ENCODE data around the gene AKR1B1.

The AKR1B1 gene

DNA sequence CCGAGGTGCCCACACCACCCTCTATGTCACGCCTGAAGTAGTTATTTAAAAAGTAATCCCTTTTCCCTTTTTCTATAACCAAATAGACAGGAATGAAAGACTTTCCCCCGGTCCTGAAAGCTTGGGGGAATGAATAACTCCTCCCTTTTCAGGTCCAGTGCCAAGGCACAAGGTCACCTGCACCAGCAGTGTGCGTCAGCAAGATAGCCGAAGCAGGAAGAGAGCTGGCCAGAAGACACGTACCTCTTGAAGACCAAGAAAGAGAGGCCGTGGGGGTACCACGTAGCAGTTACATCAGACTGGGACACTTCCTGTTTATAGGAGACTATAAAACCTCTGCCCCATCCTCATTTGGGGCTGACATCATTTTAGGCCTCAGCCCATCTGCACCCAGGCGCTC, 10.7 kb upstream of the AKR1B1 start:
- no peak for DNase-seq (ENCODE audit: low spot score)

DNA sequence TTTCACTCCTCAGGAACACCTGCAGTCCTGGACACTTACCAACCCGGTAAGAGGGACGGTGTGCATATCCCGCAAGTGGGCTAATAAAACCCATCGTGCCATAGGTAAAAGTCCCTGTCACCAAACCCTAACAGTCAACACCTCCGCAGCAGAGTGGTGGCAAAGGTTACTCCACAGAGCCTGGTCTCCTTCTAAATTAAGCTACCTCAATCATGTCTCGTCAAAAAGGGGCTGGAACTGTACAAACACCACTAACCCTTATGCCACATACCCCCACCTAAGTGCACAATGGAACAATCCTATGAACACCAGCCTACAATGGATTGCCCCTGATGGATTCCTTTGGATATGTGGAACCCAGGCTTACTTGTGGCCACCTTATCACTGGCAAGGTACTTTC, 9.6 kb upstream of the AKR1B1 start:
- DNase-seq (ENCODE audit: low spot score): no peak

DNA sequence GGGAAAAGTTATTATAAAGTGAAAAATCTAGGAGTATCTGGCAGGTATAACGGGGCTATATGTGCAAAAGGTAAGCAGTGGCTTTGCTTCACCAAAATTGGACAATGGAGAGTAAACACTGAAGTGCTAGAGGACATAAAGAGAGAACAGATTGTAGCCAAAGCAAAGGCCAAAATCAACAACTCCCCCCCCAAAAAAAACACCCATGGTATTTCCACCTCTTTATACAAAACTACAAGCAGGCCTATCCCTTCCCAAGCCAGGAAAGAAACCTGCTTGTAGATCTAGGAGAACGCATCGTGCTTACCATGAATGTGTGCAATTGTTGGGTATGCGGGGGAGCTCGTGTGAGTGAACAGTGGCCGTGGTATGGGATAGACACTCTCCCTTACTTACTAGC, 9.2 kb upstream of the AKR1B1 start:
- no peak for DNase-seq (ENCODE audit: low spot score)

DNA sequence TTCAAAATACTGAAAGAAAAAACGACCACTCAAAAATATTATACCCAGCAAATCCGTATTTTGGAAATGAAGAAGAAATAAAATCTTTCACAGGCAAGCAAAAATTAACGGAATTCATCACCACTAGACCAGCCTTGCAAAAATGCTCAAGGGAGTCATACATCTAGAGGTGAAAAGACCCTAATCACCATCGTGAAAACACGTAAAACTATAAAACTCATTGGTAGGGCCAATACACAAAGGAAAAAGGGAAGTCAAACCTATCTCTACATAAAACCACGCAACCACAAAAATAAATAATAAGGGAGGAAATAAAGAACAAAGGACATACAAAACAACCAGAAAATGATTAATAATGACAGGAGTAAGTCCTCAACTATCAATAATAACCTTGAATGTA, 6.6 kb upstream of the AKR1B1 start:
- no peak for DNase-seq (ENCODE audit: low spot score)

DNA sequence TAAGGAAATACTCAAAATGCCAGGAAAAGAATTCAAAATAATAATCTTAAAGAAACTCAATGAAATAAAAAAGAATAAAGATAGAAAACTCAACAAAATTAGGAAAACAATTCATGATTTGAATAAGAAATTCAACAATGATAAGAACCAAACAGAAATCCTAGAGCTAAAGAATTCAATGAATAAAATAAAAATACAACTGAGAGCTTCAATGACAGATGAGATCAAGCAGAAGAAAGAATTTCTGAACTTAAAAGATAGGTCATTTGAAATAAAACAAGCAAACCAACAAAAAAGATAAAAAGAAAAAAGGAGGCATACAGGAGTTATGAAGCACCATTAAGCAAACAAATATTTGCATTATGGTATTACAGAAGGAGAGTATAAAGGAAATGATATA, 5.6 kb upstream of the AKR1B1 start:
- DNase-seq (ENCODE audit: low spot score): no peak

DNA sequence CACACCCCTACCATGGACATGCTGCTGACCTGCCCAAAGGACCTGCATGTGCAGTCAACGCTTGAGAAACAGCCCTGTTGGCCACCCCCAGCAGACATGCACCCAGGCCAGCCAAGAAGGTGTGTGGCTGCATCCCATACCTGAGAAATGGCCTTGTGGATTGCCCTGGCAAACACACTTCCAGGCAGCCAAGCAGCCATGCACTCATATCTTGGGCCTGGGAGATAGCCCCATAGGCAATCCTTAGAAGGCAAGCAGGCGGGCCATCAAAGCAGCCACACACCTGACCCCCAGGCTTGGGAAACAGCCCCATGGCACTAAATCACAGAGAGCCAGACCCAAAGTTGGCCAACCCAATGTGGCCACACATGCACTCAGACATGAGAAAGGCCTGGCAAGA, 4.9 kb upstream of the AKR1B1 start:
- no peak for DNase-seq (ENCODE audit: low spot score)

DNA sequence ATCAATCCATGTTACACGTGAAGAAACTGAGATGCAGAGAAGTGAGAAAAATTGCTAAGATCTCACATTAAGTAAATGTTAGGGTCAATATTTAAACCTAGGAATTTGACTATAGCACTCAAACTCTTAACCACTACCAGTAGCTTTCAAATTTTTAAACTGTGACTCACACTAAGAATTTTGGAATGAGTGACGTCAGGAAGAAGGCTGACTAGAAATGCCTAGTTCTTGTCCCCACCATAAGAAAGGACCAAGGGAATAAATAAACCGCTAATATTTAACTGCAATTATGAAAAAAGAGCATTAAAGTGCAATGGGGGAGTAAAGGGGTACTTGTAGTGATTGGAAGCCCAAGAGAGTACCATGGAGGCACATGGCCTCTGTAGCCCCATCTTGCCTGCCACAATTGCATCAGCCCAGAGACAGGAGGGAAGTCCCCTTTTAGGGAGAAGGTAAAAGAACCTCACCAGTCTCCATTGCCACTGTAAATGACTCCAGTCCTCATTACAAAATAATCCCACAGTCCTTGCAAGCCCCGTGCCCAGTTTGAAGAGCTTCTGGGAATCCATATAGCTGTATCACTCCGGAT, 3.5 kb upstream of the AKR1B1 start:
- no peak for DNase-seq (ENCODE audit: low spot score)

DNA sequence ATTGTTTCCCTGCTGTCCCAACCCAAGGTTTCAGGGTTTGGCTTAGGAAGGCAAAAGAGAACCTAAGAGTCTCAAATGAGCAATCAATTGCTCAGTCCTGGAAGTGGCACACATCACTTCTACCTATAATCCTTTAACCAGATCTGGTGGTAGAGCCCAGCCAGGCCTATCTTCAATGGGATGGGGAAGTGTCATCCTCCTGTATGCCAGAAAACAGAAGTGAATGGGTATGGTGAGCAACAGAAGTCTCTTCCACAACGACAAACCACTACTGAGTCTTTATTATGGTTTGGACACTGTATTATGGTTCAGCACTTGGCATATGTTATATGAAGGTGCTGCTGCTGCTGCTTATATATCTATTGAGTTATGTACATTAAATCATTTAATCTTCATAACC, 3.0 kb upstream of the AKR1B1 start:
- DNase-seq (ENCODE audit: low spot score): no peak

DNA sequence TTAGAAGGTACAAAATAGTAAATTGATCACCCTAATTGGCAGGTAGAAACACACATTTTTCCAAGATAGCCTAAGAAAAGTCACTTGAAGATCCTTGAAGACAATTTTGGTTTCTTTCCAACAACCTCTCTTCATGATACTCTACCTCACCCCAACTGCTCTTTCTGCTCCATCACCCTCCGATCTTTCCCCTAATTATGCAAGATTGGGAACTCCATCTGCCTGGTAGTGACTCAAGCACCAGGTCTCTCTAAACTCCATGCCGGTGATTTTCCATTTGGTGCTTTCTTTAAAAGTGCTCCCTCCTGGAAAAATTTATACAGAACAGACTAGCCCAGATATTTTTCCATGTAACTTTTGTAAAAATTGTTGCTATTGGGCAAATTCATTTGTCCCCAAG, 1.1 kb upstream of the AKR1B1 start:
- no peak for DNase-seq (ENCODE audit: low spot score)

DNA sequence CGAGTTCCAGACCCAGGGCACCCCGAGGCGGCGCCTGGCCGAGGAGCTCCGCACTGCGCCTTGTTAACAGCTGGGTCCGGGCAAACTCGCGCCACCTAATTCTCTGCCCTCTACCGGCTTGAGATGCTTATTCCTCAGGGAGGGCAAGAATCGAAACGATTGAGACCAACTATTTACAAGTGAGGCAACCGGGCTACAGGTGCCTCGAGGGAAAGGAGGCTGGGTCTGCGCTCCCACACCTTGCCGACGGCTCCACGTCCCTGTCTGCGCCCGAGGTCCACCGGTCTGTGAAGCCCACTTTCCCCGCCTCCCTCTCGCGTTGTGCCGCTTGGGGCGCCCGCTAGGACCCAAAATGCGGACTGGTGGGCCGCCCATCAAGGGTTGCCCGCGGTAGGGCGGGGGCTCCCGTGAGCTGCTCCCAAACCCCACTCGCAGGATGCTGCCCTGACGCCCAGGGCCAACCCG, 527 bp downstream of the AKR1B1 start:
- peak; percentile 56 for DNase-seq (ENCODE audit: low spot score)

DNA sequence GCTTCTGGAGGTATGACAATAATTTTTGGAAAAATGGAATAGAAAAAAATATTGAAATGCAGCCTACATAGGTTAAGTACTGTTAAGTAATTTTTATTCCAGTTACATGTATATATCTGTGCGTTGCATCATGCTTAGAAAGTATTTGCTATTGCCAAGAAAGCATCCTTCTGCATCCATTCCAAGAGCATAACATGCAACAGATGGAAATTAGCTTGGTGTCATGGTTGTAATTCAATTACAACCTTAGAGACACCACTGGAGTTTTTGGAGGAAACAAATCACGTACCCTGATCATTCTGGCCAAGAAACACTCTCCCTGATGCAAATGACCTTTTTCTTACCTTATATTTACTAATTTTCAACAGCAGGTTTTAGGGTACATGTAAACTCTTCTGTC, 1.7 kb downstream of the AKR1B1 start:
- no peak for DNase-seq (ENCODE audit: low spot score)

DNA sequence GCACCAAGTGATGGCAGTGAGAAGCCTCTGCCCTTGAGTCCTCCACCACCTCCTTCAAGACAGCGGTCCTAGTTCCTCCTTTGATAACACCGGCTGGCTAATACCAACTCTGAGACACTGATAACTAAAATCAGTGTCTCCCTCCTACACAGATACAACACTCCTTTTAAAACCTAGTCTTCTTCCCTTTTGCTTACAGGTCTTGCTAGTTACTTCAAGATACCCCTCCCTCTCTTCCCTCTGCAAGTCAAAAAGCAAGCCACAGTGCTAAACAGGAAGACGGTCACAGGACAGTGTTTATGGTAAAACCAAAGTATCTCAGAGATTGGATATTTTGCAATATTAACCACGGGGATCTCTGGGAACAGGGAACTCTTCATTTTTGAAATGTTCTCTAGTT, 4.6 kb downstream of the AKR1B1 start:
- DNase-seq (ENCODE audit: low spot score): no peak

DNA sequence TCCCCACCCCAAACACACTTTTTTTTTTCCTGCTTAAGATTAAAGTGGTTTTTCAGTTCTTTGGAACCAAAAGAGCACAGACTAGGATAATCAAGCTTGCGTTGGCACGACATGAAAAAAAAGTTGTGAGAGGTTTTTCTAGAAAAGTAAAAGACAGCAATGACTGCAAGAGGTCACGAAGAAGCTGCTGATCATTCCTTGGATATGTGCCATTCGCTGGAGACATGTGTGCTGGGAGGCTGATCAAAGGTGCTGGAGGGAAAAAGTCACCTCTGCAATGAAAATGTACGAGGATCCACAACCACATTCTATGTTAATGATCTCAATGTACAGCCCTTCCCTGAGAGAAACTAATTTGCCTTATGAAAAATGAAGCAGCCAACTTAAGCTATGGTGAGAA, 5.4 kb downstream of the AKR1B1 start:
- DNase-seq (ENCODE audit: low spot score): no peak

DNA sequence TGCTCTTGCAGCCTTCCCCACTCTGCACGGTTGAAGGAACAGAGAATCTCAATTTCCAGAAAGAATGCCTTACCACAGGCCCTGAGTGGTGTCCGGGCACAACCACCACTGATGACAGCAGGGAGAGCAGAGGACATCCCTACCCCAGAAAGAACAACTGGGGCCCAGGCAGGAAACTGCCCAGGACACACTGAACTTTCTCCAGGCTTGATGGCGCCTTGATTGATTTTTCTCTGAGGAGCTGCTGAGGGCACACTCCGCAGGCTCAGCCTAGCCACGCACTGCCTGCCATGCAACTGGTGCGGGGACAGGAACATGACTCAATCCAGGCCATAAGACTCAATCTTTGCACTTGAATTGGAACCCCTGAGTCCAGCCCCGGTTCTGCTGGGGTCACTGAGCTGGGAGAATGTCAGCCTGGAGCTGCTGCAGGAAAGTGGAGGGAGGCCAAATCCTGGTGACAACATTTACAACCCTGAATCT, 5.9 kb downstream of the AKR1B1 start:
- no peak for DNase-seq (ENCODE audit: low spot score)

DNA sequence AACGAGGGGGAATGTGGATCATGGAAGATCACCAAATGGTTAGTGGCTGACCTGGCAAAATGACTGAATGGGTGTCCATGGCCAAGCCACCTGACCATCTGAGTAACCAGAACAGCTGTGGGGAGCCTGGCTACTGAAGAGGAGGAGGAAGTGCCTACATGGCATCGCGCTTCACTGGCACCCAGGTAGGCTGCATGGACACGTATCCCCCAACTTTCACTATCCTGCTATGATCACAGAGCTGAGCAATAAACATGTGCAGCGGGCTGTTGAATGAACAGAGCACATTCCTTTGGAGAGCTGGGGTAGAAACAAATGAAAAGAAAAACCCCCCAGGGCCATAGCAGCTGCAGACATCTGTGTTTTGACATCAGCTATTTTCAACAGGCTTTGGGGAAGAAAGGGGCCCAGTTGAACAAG, 6.5 kb downstream of the AKR1B1 start:
- DNase-seq (ENCODE audit: low spot score): no peak

DNA sequence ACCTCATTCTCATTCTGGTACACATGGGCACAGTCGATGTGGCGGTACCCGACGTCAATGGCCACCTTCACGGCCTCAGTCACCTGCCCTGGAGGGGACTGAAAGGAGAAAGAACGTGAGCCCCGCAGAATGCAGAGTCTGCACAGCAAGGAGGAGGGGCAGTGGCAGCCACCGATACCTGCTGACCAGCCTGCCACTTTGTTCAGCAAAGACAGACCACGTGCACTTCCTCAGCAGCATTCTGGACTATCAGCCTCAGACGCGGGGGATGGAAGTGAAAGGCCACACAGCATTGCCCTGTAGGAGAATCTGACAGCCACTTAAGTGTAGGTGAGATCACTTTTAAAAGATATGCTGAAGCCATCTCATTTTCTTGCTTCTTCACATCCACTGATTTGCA, 7.2 kb downstream of the AKR1B1 start:
- no peak for DNase-seq (ENCODE audit: low spot score)

DNA sequence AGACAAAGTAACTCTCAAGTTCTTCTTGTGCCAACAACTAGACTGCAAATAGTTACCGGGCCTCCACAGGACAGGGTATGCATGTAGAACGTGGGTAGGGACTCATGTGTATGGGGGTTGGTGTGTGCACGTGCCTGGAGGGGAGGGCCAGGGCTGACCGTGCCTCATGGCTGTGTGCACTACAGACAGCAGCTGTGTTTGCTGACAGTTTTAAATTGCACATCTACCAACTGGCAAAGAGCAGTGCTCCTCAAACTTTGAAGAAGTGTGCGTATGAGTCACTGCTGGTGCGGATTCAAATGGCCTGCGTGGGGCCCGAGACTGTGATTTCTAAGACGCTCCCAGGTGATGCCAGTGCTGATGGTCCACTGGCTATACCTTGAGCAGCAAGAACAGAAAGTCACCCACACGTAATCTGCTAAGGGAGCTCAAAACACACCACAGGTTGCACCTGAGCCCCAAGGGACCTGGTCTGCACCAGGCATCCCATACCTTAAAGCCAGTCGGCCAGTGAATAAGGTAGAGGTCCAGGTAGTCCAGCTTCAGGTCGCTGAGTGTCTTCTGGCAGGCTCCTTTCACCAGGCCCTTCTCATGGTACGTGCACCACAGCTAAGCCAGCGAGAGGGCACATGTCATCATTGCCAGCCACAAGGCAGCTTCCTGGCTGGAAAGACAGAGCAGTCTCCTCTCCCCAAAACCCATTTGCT, 8.5 kb downstream of the AKR1B1 start:
- DNase-seq (ENCODE audit: low spot score): no peak

DNA sequence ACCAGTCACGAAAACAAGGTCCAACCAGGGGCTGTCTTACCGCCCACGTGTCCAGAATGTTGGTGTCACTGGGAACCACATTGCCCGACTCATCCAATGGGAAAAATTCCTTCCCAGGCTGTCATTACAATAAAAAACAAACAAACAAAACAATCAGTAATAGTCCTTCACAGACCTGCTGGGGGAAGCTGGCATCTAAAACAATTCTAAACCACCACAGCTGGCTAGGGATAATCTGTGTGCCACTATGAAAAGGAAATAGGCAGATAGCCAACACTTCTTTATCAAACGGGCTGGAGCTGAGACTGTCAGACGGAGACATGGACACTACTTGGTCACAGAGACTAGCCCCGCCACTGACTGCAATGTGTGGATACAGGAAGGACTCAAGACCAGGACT, 9.2 kb downstream of the AKR1B1 start:
- no peak for DNase-seq (ENCODE audit: low spot score)

DNA sequence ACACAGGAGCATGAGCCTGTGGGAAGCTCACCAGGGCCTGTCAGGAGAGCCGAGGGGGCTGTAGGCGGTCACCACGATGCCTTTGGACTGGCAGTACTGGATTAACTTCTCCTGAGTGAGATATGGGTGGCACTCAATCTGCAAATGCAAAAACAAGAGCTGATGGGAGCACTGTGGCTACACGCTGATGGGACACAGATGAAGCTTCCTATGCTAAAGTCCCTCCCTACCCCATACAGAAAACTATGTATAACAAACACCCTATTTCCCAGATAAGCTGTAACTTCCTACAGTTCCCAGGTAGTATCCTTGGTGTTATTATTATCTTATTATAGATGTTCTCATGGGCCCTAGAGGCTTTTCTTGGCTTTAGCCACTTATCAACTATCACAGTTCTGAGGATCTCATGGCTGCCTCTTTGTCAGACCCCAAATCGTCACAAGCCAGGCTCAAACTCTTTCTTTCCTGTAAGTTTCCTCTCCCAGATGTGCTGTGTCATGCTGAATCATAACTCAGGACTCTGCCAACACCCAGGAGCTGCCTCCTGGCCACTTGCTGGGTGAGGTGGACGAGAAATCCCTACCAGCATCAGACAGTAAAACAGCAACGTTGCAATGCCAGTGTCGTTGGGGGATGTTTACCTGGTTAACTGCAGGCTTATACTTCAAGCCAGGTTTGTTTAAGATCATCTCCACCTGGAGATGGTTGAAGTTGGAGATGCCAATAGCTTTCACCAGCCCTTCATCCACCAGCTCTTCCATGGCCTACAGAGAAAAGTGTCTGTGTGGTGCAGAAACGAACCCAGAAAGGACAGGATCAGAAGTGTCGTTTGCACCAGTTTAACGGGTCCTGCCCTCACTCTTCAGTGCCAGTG, 10.3 kb downstream of the AKR1B1 start:
- DNase-seq (ENCODE audit: low spot score): no peak

DNA sequence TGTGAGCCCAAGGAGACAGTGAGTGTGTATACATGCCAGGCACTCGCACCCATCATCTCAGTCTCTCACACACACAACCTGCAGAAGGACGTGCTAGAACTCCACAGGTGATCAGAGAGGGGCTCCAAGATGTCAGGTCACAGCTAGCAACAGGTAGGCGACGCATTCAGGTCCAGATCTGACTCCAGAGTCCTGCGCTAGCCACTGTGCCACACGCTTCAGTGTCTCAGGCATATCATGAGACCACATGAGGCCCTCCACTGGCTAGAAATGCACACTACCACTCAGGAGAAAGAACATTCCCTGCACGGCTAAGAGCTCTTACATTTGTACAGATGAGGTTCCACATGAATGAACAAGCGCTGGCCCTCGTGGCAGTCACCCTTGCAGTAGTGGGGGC, 11.5 kb downstream of the AKR1B1 start:
- DNase-seq (ENCODE audit: low spot score): no peak

DNA sequence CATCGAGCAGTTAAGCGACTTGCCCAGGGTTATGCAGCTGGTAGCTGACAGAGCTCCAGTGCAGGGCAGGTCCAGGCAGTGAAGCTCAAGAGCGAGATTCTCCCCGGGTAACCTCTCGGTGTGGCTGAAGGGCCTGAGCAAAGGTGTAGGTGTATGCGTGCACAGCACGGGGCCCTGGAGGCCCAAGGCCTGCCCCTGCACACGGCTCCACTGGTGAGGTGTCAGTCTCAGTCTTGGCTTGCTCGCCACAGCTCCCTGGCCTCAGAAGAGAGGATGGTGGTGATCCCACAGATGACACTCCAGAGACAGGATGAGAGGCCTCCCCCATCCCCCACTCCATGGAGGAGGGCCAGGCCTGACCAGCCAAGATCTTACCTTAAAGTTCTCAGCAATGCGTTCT, 12.0 kb downstream of the AKR1B1 start:
- DNase-seq (ENCODE audit: low spot score): no peak

DNA sequence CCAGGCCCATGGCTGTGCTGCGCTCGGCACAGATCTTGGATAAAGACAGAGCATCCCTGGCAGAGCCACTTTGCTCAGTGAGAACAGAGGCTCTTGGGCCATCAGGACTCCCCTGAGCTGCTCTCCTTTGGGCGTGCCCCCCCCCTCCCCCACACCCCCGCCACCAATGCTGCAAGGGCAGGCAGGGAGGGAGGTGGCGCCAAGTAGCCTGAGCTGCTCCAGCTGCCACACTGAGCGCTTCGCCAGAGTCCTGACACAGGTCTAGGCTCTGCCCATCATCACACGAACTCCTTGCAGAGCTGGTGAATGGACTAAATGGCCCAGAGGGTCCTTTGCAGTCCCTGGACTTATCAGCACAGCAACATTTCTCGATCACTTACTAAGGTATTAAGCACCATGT, 12.5 kb downstream of the AKR1B1 start:
- no peak for DNase-seq (ENCODE audit: low spot score)

DNA sequence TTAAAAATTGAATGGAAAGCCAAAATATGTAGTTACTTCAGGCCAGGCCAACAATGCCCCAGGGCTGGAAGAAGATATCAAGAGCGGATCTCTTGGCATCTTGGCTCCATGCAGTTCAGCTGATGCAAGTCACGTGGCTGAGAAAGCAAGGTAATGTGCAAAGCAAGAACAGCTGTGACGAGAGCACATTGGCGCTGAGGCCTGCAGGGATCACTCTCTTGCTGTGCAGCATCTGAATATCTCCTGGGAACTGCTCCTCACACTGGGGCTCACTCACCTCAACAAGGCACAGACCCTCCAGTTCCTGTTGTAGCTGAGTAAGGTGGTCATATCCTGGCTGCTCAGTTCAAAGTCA, 14.0 kb downstream of the AKR1B1 start:
- no peak for DNase-seq (ENCODE audit: low spot score)

Data from COLO829 (cell line).